Measurements from ENCODE around the gene HOXD3.

HOXD3 gene

DNA sequence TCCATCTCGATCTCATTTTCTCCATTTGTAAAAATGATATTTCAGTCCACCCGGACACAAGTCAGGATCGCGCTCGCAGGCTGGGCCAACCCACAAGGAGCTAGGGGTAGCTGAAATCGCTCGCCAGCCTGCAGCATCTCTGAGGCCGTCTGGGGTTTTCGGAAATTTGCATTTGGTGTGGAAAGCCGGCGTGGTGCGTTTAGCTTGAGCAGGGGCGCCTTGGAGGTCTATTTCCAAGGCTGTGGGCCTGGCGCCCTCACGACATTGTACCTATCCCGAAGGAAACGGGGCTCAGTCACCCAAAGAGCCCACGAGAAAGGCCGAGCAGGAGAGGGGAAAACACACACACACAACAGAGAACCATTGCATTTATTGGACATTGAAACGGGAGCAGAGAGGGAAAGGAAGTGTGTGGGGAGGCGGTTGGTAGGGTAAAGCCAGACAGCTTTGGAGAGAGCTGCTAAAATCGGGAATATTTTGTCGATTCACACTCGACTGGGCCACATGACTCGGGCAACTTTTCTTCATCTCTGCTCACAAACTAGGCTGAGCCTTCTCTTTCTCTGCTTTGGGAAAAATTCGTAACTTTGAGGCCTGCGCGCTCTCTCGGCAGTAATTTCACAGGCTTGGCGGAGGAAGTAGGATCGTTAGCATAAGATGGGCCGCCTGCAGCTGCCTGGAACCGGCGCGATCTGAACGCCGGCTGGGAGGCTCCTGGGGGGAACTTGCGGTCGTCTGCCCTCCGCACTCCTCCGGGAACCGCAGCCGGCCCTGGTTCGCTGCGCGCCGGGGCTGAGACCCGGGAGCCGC, 28.7 kb upstream of the HOXD3 start:
- no peaks in the 10 kb centered on the region for H3K27me3 ChIP-seq (ENCODE audit: insufficient read depth, low read length, poor library complexity, severe bottlenecking)

DNA sequence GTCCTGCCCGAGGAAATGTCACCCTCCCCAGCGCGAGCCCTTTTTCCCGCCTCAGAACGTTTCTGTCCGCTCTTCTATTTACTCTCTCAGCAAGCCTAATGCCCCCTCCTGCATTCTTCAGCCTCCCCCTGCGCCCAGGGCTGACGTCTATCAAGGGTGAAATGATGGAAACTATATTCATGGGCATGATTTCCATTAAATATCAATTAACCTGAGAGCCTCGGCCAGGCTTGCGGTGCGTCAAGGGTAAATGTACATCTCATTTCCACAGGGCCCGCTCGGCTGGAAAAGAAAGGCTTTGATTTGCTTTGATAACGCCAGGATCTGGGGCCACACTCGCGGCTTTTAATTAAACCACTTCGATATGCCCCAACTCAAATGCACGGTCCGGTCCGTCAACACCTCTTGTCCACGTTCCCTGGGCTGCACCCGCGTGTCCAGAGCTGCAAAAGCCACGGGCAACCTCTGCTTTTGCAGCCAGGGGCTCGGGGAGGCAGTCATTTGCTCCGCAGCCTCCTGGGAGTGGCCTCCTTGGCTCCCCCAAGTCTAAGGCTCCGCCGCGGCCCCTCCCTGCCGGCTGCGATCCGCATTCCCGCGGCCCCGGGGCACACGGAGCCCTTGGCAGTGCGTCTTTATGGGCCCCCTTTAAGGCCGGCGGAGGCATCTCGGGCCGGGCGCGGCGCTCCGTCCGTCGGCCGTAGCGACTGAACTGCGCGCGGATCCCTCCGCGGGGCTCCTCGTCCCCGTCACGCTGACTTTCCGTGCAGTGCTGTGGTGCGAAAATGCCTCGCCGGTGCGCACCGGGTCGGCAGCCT, 27.9 kb upstream of the HOXD3 start, which contains the start of gene HOXD8:
Gene HOXD8 (plus strand): TSS at position 724 of the 815 bp plus-strand sequence. CDS start 662 bp downstream, outside the sequence.
- H3K36me3 ChIP-seq (ENCODE audit: insufficient read depth, low read length) = no peaks in the 10 kb centered on the region
- H3K79me2 ChIP-seq (ENCODE audit: insufficient read depth, low read length) = no peaks in the 10 kb centered on the region
- no peaks in the 10 kb centered on the region for H3K27me3 ChIP-seq (ENCODE audit: insufficient read depth, low read length, poor library complexity, severe bottlenecking)
- no peaks in the 10 kb centered on the region for H3K9me2 ChIP-seq (replicated peaks; ENCODE audit: low read depth, low read length)
- H4K20me1 ChIP-seq (ENCODE audit: insufficient read depth, low read length, poor library complexity, severe bottlenecking) = no peaks in the 10 kb centered on the region
- no peak within 1 kb of the TSS for H3K4me2 ChIP-seq (ENCODE audit: low read depth, low read length, poor library complexity, severe bottlenecking)
- TF ChIP-seq, protein P1, sequence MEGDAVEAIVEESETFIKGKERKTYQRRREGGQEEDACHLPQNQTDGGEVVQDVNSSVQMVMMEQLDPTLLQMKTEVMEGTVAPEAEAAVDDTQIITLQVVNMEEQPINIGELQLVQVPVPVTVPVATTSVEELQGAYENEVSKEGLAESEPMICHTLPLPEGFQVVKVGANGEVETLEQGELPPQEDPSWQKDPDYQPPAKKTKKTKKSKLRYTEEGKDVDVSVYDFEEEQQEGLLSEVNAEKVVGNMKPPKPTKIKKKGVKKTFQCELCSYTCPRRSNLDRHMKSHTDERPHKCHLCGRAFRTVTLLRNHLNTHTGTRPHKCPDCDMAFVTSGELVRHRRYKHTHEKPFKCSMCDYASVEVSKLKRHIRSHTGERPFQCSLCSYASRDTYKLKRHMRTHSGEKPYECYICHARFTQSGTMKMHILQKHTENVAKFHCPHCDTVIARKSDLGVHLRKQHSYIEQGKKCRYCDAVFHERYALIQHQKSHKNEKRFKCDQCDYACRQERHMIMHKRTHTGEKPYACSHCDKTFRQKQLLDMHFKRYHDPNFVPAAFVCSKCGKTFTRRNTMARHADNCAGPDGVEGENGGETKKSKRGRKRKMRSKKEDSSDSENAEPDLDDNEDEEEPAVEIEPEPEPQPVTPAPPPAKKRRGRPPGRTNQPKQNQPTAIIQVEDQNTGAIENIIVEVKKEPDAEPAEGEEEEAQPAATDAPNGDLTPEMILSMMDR (conservative IDR thresholded peaks at IDR 0.05; ENCODE audit: low read length) = no peak
- no peak for TF ChIP-seq EZH2phosphoT487 (IDR thresholded peaks at IDR 0.05; ENCODE audit: borderline replicate concordance)
- no peaks in the 10 kb centered on the region for H3F3A ChIP-seq (ENCODE audit: low read depth)
- no peaks in the 10 kb centered on the region for H3K9me3 ChIP-seq (ENCODE audit: insufficient read depth, low read depth, low read length)
- H2AFZ ChIP-seq (ENCODE audit: low read length) = no peak within 1 kb of the TSS
- H3K4me3 ChIP-seq (ENCODE audit: low read length, poor library complexity, severe bottlenecking) = no peak within 1 kb of the TSS
- H3K9ac ChIP-seq (ENCODE audit: low read depth, low read length, poor library complexity, severe bottlenecking) = no peak within 1 kb of the TSS
- H3K4me1 ChIP-seq (ENCODE audit: insufficient read depth, low read length, poor library complexity, severe bottlenecking) = no peaks in the 10 kb centered on the region

More for the DNA sequence above, 28.7 kb upstream of the HOXD3 start:
- no peaks in the 10 kb centered on the region for H3K4me1 ChIP-seq (ENCODE audit: insufficient read depth, low read length, poor library complexity, severe bottlenecking)
- H3K4me2 ChIP-seq (ENCODE audit: low read depth, low read length, poor library complexity, severe bottlenecking) = no peak overlapping the region
- no peaks in the 10 kb centered on the region for H3K9me3 ChIP-seq (ENCODE audit: insufficient read depth, low read depth, low read length)
- H3K9ac ChIP-seq (ENCODE audit: low read depth, low read length, poor library complexity, severe bottlenecking) = no peak overlapping the region
- no peak overlapping the region for H3K4me3 ChIP-seq (ENCODE audit: low read length, poor library complexity, severe bottlenecking)
- no peak for TF ChIP-seq EZH2phosphoT487 (IDR thresholded peaks at IDR 0.05; ENCODE audit: borderline replicate concordance)
- TF ChIP-seq, protein P1 (conservative IDR thresholded peaks at IDR 0.05; ENCODE audit: low read length) = no peak
- H3K9me2 ChIP-seq (replicated peaks; ENCODE audit: low read depth, low read length) = no peaks in the 10 kb centered on the region
- H3K36me3 ChIP-seq (ENCODE audit: insufficient read depth, low read length) = no peaks in the 10 kb centered on the region
- no peak overlapping the region for H2AFZ ChIP-seq (ENCODE audit: low read length)
- no peaks in the 10 kb centered on the region for H3K79me2 ChIP-seq (ENCODE audit: insufficient read depth, low read length)
- no peaks in the 10 kb centered on the region for H3F3A ChIP-seq (ENCODE audit: low read depth)
- no peaks in the 10 kb centered on the region for H4K20me1 ChIP-seq (ENCODE audit: insufficient read depth, low read length, poor library complexity, severe bottlenecking)

DNA sequence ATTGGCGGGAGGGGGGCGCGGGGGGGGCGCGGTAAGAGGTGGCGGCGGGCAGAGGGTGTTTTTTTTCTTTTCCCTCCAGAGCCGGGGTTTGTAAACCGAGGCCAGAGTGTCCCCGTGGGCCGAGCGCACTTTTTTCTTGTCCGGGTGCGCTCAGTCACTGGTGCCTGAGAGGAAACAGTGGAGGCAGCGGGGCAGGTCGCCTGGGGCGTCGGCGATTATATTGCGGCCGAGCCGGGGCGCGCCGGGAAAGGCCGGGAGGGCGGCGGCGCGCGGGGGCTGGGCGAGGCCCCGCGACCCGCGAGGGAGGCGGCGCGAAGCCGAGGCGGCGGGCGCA, 27.3 kb upstream of the HOXD3 start:
- Histone ChIP-seq H4K20me1 (ENCODE audit: insufficient read depth, low read length, poor library complexity, severe bottlenecking) (no peaks in the 10 kb centered on the region), H3K9ac (ENCODE audit: low read depth, low read length, poor library complexity, severe bottlenecking) (no peak overlapping the region), H3K27me3 (ENCODE audit: insufficient read depth, low read length, poor library complexity, severe bottlenecking) (no peaks in the 10 kb centered on the region), H3K4me1 (ENCODE audit: insufficient read depth, low read length, poor library complexity, severe bottlenecking) (no peaks in the 10 kb centered on the region), H3K9me3 (ENCODE audit: insufficient read depth, low read depth, low read length) (no peaks in the 10 kb centered on the region), H2AFZ (ENCODE audit: low read length) (no peak overlapping the region), H3K79me2 (ENCODE audit: insufficient read depth, low read length) (no peaks in the 10 kb centered on the region), H3K4me2 (ENCODE audit: low read depth, low read length, poor library complexity, severe bottlenecking) (no peak overlapping the region), H3K9me2 (replicated peaks; ENCODE audit: low read depth, low read length) (no peaks in the 10 kb centered on the region), H3K36me3 (ENCODE audit: insufficient read depth, low read length) (no peaks in the 10 kb centered on the region), H3K4me3 (ENCODE audit: low read length, poor library complexity, severe bottlenecking) (no peak overlapping the region), H3F3A (ENCODE audit: low read depth) (no peaks in the 10 kb centered on the region)
- TF ChIP-seq EZH2phosphoT487 (IDR thresholded peaks at IDR 0.05; ENCODE audit: borderline replicate concordance) = no peak
- TF ChIP-seq, protein P1 (conservative IDR thresholded peaks at IDR 0.05; ENCODE audit: low read length) = no peak
